PC-3 (cell line): ENCODE data around the gene GSDME.

Experiments
- EZH2 ChIP-seq: fragments of 300-600 bp; sonication (generic); IDR thresholded peaks from one replicate; pipeline ENCODE4 v1.6.1; 2017; ENCODE audit warnings: antibody characterized with exemption, mild to moderate bottlenecking, low read length; ENCODE audit not compliant: unreplicated experiment
- EZH2phosphoT487 ChIP-seq: fragments of 300-600 bp; sonication (generic); IDR thresholded peaks from 2 replicates; pipeline ENCODE4 v1.6.1; 2018; ENCODE audit warnings: mild to moderate bottlenecking, antibody characterized with exemption, low read length, borderline replicate concordance
- TF ChIP-seq, protein P1 (sequence below): fragments of 300-600 bp; sonication (generic); conservative IDR thresholded peaks from 2 replicates; pipeline ENCODE4 v1.5.1; 2017; ENCODE audit warnings: antibody characterized with exemption, low read depth, mild to moderate bottlenecking, low read length

DNA sequence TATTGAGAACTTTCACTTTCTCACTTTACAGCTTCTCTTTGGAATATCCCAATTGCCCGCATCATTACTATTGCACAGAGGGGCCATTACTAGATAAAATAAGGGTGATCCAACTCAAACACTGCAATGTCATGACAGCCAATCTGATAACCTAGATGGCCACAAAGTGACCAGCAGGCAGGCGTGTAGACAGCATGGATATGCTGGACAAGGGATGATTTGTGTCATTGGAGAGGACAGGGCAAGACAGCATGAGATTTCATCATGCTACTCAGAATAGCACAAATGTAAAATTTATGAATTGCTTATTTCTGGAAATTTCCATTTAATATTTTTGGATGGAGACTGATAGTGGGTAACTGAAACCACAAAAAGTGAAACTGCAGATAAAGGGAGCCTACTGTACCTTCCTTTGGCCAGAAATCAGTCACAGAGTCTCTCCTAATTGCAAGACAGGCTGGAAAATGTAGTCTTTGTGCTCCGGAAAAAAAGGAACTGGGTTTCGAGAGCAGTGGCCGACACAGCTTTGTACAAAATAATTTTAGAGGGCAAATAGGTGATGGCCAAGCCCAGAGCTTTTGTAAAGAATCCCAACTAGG lies 6.1 kb upstream of the GSDME start:
- TF ChIP-seq, protein P1, sequence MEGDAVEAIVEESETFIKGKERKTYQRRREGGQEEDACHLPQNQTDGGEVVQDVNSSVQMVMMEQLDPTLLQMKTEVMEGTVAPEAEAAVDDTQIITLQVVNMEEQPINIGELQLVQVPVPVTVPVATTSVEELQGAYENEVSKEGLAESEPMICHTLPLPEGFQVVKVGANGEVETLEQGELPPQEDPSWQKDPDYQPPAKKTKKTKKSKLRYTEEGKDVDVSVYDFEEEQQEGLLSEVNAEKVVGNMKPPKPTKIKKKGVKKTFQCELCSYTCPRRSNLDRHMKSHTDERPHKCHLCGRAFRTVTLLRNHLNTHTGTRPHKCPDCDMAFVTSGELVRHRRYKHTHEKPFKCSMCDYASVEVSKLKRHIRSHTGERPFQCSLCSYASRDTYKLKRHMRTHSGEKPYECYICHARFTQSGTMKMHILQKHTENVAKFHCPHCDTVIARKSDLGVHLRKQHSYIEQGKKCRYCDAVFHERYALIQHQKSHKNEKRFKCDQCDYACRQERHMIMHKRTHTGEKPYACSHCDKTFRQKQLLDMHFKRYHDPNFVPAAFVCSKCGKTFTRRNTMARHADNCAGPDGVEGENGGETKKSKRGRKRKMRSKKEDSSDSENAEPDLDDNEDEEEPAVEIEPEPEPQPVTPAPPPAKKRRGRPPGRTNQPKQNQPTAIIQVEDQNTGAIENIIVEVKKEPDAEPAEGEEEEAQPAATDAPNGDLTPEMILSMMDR: no peak
- no peak for TF ChIP-seq EZH2
- TF ChIP-seq EZH2phosphoT487: no peak
